HL-60 (cell line): ENCODE measurements around the gene RPRML.

ENCODE experiments used
- POLR2AphosphoS5 ChIP-seq: IDR thresholded peaks from 2 replicates; pipeline ENCODE4 v1.6.1; 2012; ENCODE audit warnings: low read depth
- TF ChIP-seq, protein P1 (sequence below): IDR thresholded peaks from one replicate; pipeline ENCODE4 v1.5.1; 2011; ENCODE audit warnings: low read length, control low read depth, inconsistent platforms; ENCODE audit not compliant: insufficient read depth
- TF ChIP-seq, protein P2 (sequence below): IDR thresholded peaks from 2 replicates; pipeline ENCODE4 v1.6.1; 2012; ENCODE audit warnings: low read depth; ENCODE audit not compliant: insufficient replicate concordance

DNA sequence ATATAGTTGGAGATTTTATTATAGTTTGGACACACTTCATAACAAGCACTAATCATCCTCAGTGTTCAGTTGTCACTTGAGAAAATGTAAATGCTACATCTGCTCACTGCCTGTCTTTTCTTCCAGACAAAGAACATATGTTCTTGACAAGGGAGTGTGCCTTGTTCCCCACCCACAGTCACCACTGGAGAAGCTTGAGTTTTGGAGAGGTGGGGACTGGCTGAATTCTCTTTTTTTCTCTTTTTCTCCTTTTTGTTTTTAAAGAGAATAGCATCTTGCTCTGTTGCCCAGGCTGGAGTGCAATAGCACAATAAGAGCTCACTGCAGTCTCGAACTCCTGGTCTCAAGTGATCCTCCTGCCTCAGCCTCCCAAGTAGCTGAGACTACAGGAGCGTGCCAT, 15.5 kb downstream of the RPRML start:
- TF ChIP-seq, protein P1, sequence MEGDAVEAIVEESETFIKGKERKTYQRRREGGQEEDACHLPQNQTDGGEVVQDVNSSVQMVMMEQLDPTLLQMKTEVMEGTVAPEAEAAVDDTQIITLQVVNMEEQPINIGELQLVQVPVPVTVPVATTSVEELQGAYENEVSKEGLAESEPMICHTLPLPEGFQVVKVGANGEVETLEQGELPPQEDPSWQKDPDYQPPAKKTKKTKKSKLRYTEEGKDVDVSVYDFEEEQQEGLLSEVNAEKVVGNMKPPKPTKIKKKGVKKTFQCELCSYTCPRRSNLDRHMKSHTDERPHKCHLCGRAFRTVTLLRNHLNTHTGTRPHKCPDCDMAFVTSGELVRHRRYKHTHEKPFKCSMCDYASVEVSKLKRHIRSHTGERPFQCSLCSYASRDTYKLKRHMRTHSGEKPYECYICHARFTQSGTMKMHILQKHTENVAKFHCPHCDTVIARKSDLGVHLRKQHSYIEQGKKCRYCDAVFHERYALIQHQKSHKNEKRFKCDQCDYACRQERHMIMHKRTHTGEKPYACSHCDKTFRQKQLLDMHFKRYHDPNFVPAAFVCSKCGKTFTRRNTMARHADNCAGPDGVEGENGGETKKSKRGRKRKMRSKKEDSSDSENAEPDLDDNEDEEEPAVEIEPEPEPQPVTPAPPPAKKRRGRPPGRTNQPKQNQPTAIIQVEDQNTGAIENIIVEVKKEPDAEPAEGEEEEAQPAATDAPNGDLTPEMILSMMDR = no peak
- TF ChIP-seq, protein P2, sequence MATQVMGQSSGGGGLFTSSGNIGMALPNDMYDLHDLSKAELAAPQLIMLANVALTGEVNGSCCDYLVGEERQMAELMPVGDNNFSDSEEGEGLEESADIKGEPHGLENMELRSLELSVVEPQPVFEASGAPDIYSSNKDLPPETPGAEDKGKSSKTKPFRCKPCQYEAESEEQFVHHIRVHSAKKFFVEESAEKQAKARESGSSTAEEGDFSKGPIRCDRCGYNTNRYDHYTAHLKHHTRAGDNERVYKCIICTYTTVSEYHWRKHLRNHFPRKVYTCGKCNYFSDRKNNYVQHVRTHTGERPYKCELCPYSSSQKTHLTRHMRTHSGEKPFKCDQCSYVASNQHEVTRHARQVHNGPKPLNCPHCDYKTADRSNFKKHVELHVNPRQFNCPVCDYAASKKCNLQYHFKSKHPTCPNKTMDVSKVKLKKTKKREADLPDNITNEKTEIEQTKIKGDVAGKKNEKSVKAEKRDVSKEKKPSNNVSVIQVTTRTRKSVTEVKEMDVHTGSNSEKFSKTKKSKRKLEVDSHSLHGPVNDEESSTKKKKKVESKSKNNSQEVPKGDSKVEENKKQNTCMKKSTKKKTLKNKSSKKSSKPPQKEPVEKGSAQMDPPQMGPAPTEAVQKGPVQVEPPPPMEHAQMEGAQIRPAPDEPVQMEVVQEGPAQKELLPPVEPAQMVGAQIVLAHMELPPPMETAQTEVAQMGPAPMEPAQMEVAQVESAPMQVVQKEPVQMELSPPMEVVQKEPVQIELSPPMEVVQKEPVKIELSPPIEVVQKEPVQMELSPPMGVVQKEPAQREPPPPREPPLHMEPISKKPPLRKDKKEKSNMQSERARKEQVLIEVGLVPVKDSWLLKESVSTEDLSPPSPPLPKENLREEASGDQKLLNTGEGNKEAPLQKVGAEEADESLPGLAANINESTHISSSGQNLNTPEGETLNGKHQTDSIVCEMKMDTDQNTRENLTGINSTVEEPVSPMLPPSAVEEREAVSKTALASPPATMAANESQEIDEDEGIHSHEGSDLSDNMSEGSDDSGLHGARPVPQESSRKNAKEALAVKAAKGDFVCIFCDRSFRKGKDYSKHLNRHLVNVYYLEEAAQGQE = no peak
- no peak for TF ChIP-seq POLR2AphosphoS5
